HG02759 (cell line): ENCODE measurements around the gene GALNTL6.
"Not testable (repeated sequence)": the region's sequence is repeated elsewhere in the genome, so short reads cannot be mapped to it uniquely, and the experiment has no call there.

ENCODE experiments used
- ATAC-seq: cut with Tn5 transposase; IDR thresholded peaks from one replicate; pipeline ENCODE4 v1.9.1; 2021; ENCODE audit warnings: mild to moderate bottlenecking, moderate library complexity; ENCODE audit not compliant: unreplicated experiment

Gene GALNTL6

GRCh38 chr4:173037242-173037641, 1224.0 kb downstream of the GALNTL6 start:
- ATAC-seq, result no peak

GRCh38 chr4:173038192-173038896, 1225.1 kb downstream of the GALNTL6 start:
- ATAC-seq, result no peak

GRCh38 chr4:173039617-173040577, 1226.7 kb downstream of the GALNTL6 start:
- no peak for ATAC-seq

DNA sequence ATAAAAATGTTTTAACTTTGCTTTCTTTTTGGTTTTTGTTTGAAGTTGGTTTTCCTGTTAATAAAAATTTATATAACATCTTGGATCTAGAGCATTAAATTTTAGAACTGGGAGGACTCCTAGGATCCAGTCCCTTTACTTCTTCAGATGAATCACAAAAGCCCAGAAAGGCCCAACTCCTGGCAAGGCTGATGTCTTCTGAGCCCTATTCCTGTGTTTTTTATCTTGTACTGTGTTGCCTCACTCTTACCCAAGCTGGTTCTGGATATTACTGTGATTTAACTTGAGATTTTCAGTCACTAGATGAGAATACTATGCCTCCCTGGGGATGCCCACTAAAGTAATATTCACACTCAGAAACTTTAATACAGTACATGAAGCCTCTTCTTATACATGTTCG, 1228.3 kb downstream of the GALNTL6 start:
- ATAC-seq, result no peak

- not testable (repeated sequence) for ATAC-seq
Observed at GRCh38 chr4:173042139-173042538, 1228.9 kb downstream of the GALNTL6 start.

DNA sequence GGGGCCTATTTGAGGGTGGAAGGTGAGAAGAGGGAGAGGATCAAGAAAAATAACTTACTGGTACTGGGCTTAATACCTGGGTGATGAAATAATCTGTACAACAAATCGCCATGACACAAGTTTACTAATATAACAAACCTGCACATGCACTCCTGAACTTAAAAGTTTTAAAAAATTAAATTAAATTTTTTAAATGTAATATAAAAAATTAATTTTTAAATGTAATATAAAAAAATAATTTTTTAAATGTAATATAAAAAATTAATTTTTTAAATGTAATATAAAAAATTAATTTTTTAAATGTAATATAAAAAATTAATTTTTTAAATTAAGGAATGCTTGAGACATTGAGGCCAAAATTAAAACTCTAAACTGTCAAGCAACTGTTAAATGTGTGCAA, 1231.1 kb downstream of the GALNTL6 start:
- ATAC-seq, result no peak

DNA sequence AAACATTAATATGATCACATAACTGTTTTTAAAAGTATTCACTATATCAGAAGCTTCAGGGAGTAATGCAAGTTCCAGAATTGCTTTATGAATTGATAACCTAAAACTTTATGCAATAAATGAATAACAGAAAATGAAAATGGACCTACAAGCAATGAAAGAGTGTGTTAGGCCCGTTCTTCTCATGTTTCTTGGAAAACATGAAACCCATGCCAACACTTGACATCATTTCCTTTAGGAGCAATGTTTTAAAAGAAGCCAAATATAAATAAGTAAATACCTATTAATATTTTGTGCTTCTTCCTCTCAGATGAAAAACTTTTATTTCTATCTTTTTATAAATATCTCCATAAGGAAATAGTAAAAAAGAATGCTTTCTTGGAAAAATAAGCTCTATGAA, 1232.4 kb downstream of the GALNTL6 start:
- ATAC-seq, result no peak

DNA sequence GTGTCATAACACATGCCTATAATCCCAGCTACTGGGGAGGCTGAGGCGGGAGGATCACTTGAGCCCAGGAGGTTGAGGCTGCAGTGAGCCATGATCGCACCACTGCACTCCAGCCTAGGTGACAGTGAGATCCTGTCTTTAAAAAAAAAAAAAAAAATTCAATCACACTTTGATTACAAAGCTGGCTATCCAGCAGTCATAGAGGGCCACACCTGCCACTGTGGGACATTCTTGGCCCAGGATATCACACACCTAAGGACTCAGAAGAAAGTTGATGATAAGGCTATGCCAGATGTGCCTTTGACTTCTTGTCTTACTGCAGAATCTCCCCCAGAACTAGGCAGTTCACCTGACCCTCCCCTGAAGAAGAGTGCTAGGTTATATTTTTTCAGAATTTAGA, 1232.9 kb downstream of the GALNTL6 start:
- no peak for ATAC-seq

DNA sequence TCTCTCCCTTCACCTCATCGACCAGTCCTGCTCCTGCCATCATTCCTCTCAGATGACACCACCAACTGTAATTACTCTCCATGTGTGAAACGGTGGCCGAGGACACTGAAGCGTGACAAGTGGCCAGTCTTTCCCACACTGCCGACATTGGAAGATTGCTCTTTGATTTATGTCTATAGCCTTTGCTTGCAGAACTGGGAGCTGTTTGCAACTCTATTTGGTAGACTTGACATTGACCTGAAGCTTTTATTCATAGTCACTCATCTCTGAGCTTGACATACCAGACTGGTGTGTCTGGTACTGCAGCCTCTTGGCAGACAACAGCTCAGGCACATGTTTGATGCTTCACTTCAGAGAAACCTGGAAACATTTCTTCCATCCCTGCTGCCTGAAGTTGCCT, 1233.6 kb downstream of the GALNTL6 start:
- no peak for ATAC-seq

GRCh38 chr4:173051232-173051631, 1238.0 kb downstream of the GALNTL6 start:
- no peak for ATAC-seq

DNA sequence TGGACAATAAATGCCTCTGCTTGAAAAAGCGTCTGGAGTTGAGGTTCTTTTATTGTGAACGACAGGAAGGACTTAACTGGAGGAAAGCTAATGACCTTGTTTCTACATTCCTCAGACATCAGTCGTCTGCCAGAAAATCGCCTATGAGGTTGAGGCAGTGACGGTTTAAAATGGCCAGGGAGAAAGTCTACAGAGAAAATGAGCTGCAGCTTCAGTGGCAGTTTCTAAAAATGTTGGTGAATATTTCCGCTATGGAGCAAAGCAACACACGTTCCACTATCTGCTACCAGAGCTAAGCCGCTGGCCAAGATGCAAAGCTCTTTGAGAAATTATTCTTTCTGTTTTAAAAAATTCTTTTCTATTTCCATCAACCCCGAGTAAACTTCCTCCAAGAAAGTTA, 1238.5 kb downstream of the GALNTL6 start:
- ATAC-seq, result no peak

DNA sequence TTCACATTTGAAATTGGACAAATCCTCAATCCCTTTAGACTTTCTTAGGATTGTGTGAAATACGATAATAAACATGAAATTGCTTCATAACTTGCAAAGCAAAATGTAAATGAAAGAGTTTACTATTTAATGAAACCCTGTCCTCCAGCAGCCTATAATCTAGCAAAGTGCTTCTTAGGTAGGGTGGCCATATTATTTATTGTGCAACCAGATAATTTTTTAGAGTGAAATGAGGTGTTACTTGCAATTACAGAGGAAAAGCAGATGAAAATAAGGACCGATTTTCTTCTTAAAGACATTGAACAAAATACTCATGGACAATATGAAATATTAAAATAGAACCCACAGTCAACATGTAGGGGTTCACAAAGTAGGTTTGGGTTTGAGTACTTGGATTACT, 1239.2 kb downstream of the GALNTL6 start:
- ATAC-seq, result no peak

DNA sequence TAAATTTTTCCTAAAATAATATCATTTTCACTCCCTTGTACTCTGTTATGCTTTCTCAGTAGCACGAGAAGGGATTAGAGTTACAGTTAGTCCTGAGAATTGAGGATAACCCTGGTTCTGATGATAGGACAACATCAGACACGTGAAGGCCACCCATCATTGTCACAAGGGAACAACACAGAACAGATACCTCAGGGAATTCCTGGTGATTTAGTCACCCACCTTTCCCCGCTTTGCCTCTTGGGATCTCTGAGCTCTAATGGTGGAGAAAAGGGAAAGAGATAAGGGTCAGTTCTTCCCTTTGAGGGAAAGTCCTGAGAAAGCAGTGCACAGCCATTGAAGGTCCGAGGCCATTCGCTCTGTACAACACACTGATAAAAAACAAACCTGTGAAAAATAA, 1243.1 kb downstream of the GALNTL6 start:
- ATAC-seq, result no peak

- no peak for ATAC-seq
Observed at GRCh38 chr4:173056710-173057109, 1243.5 kb downstream of the GALNTL6 start.

DNA sequence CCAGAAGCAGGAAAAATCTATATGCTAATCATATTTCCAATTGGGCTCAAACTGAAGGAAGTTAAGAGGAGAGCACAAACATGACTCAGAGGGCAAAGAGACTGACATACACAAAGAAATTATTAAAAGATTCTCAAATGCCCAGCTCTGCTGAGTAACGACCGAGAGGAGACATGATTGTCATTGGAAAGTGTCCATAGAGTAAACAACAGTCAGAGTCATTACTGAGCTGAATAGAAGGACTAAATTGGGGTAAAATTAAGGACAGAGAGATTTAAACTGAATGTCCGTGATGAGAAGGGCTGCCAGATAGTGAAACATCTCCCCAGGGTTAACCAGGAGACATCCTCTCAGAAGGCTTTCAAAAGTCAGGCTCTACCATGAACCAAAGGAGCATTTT, 1244.2 kb downstream of the GALNTL6 start:
- no peak for ATAC-seq

GRCh38 chr4:173057901-173058300, 1244.7 kb downstream of the GALNTL6 start:
- no peak for ATAC-seq

DNA sequence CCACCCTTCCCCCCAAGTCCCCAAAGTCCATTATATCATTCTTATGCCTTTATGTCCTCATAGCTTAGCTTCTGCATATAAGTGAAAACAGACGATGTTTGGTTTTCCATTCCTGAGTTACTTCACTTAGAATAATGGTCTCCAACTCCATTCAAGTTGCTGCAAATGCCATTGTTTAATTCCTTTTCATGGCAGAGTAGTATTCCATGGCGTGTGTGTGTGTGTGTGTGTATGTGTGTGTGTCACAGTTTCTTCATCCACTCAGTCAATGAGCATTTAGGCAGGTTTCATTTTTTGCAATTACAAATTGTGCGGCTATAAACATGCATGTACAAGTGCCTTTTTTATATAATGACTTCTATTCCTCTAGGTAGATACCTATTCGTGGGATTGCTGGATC, 1248.0 kb downstream of the GALNTL6 start:
- no peak for ATAC-seq

- ATAC-seq, result no peak
Observed at GRCh38 chr4:173073939-173074500, 1260.8 kb downstream of the GALNTL6 start.

GRCh38 chr4:173074501-173074946, 1261.3 kb downstream of the GALNTL6 start:
- no peak for ATAC-seq

GRCh38 chr4:173076903-173077634, 1263.9 kb downstream of the GALNTL6 start:
- ATAC-seq, result no peak

DNA sequence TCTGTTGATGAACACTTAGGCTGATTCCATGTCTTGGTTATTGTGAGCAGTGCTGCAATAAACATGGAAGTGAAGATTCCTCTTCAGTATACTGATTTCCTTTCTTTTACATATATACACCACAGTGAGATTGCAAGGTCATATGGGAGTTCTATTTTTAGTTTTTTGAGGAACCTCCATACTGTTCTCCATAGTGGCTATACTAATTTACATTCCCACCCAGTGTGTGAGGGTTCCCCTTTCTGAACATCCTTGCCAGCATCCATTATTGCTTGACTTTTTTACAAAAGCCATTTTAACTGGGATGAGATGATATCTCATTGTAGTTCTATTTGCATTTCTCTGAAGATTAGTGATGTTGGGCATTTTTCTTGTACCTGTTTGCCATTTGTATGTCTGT, 1274.9 kb downstream of the GALNTL6 start:
- ATAC-seq, result no peak
